Cerebellar nuclear complex (tissue), 1 donor: ENCODE measurements around the gene FEN1.

Source experiments
- DNase-seq, 2 experiments: peaks; one replicate each; lab custom pipeline; 2025; lab: John Stamatoyannopoulos, UW

FEN1 gene

GRCh38 chr11:61817471-61818202 lies 24.9 kb downstream of the FEN1 start:
- DNase-seq: no peak

GRCh38 chr11:61820174-61820573 lies 27.5 kb downstream of the FEN1 start:
- DNase-seq: no peak

- no peak for DNase-seq
Observed at GRCh38 chr11:61826930-61827570, 34.3 kb downstream of the FEN1 start.

- DNase-seq: peak in 1 of 2 experiments; percentile 56
Observed at GRCh38 chr11:61827571-61828378, 35.1 kb downstream of the FEN1 start, which contains the start of gene FADS2. Gene FADS2 (plus strand): TSS chr11:61828300. CDS start chr11:61828391, 91 bp downstream.

- no peak for DNase-seq
Observed at GRCh38 chr11:61828379-61828628, 35.6 kb downstream of the FEN1 start.

GRCh38 chr11:61828629-61829407 lies 36.1 kb downstream of the FEN1 start:
- DNase-seq: no peak

- DNase-seq: no peak
Observed at GRCh38 chr11:61829806-61830205, 37.1 kb downstream of the FEN1 start.

- no peak for DNase-seq
Observed at GRCh38 chr11:61830237-61831105, 37.8 kb downstream of the FEN1 start.

GRCh38 chr11:61832207-61832606 lies 39.5 kb downstream of the FEN1 start:
- DNase-seq: no peak

GRCh38 chr11:61832754-61833153 lies 40.0 kb downstream of the FEN1 start:
- DNase-seq: no peak

GRCh38 chr11:61833471-61833870 lies 40.8 kb downstream of the FEN1 start:
- DNase-seq: no peak

- no peak for DNase-seq
Observed at GRCh38 chr11:61833926-61834277, 41.2 kb downstream of the FEN1 start.

GRCh38 chr11:61834278-61835048 lies 41.8 kb downstream of the FEN1 start:
- DNase-seq: no peak

GRCh38 chr11:61836193-61836592 lies 43.5 kb downstream of the FEN1 start:
- no peak for DNase-seq

- no peak for DNase-seq
Observed at GRCh38 chr11:61837411-61838005, 44.8 kb downstream of the FEN1 start.

- no peak for DNase-seq
Observed at GRCh38 chr11:61838501-61838900, 45.8 kb downstream of the FEN1 start.

GRCh38 chr11:61838921-61839320 lies 46.2 kb downstream of the FEN1 start:
- DNase-seq: no peak

- no peak for DNase-seq
Observed at GRCh38 chr11:61839742-61840141, 47.0 kb downstream of the FEN1 start.

- DNase-seq: no peak
Observed at GRCh38 chr11:61840371-61840770, 47.7 kb downstream of the FEN1 start.
